HUES64 (cell line): Measurements from ENCODE around the gene FGD1.
"Not testable (repeated sequence)": the region's sequence is repeated elsewhere in the genome, so short reads cannot be mapped to it uniquely, and the experiment has no call there.

Source experiments
- H3K27ac ChIP-seq: 2 replicates; pipeline ENCODE4 v1.7.0; 2013; ENCODE audit warnings: low read depth, low read length, inconsistent platforms
- H3K27me3 ChIP-seq: 2 replicates; pipeline ENCODE4 v1.6.1; 2013; ENCODE audit warnings: mild to moderate bottlenecking, low read length; ENCODE audit not compliant: insufficient read depth
- H3K36me3 ChIP-seq: 2 replicates; pipeline ENCODE4 v1.6.1; 2013; ENCODE audit warnings: mild to moderate bottlenecking, low read length; ENCODE audit not compliant: insufficient read depth
- H3K4me1 ChIP-seq: 2 replicates; pipeline ENCODE4 v1.6.1; 2013; ENCODE audit warnings: mild to moderate bottlenecking, low read length, moderate library complexity; ENCODE audit not compliant: insufficient read depth
- H3K4me3 ChIP-seq: 2 replicates; pipeline ENCODE4 v1.5.1; 2013; ENCODE audit warnings: mild to moderate bottlenecking, low read length, moderate library complexity
- H3K9ac ChIP-seq: 2 replicates; pipeline ENCODE4 v1.6.1; 2013; ENCODE audit warnings: mild to moderate bottlenecking, low read depth, low read length
- H3K9me3 ChIP-seq: 2 replicates; pipeline ENCODE4 v1.6.1; 2013; ENCODE audit warnings: low read depth, low read length; ENCODE audit not compliant: insufficient read depth
- WGBS: fragments of 150-250, 120-280 bp; methylation state at CpG from one replicate; pipeline ENCODE4 v1.1.7; 2013; ENCODE audit warnings: missing lambda C conversion rate; 5-methylcytosine and 5-hydroxymethylcytosine counted together

The FGD1 gene

GRCh38 chrX:54494989-54495813 lies 833 bp downstream of the FGD1 start:
- Histone ChIP-seq H3K9me3 (no peaks in the 10 kb centered on the region), H3K36me3 (no peaks in the 10 kb centered on the region), H3K27ac (peak overlapping the region; percentile 74; the same call in 1 of the 2 replicates), H3K9ac (peak overlapping the region; percentile 76), H3K27me3 (no peaks in the 10 kb centered on the region), H3K4me1 (peaks cover 14% of the 10 kb centered on the region; the same call in 1 of the 2 replicates), H3K4me3 (peak overlapping the region; percentile 79)
- WGBS, result under 1% methylated on average over 86 of the region's 86 CpGs

- WGBS, result 58% methylated on average over 7 of the region's 10 CpGs
- H3K27me3 ChIP-seq, result no peaks in the 10 kb centered on the region
- peak overlapping the region; percentile 79 for H3K4me3 ChIP-seq
- H3K27ac ChIP-seq, result no peak overlapping the region
- no peaks in the 10 kb centered on the region; the same call in 1 of the 2 replicates for H3K36me3 ChIP-seq
- peak overlapping the region; percentile 76 for H3K9ac ChIP-seq
- H3K9me3 ChIP-seq, result no peaks in the 10 kb centered on the region
- H3K4me1 ChIP-seq, result peaks cover 14% of the 10 kb centered on the region; the same call in 1 of the 2 replicates
Measured at GRCh38 chrX:54494166-54494988, 1.7 kb downstream of the FGD1 start.

- Histone ChIP-seq H3K9ac (no peak overlapping the region), H3K9me3 (no peaks in the 10 kb centered on the region), H3K4me1 (peaks cover 14% of the 10 kb centered on the region; the same call in 1 of the 2 replicates), H3K27ac (no peak overlapping the region), H3K27me3 (no peaks in the 10 kb centered on the region), H3K36me3 (no peaks in the 10 kb centered on the region; the same call in 1 of the 2 replicates), H3K4me3 (no peak overlapping the region)
- WGBS, result 44% methylated on average over 5 of the region's 6 CpGs
Measured at GRCh38 chrX:54492340-54492739, 3.7 kb downstream of the FGD1 start.

GRCh38 chrX:54489819-54490218 lies 6.2 kb downstream of the FGD1 start:
- H3K9ac ChIP-seq, H3K4me1 ChIP-seq, H3K27me3 ChIP-seq, H3K27ac ChIP-seq, H3K36me3 ChIP-seq, H3K9me3 ChIP-seq, H3K4me3 ChIP-seq: not testable (repeated sequence)
- WGBS, result 95% methylated on average over 2 of the region's 5 CpGs

GRCh38 chrX:54484666-54485065 lies 11.4 kb downstream of the FGD1 start:
- no peaks in the 10 kb centered on the region for H3K9me3 ChIP-seq

GRCh38 chrX:54483946-54484345 lies 12.1 kb downstream of the FGD1 start:
- H3K9me3 ChIP-seq, result no peaks in the 10 kb centered on the region
- H3K4me1 ChIP-seq, result peaks cover 38% of the 10 kb centered on the region
- no peaks in the 10 kb centered on the region for H3K27me3 ChIP-seq
- H3K4me3 ChIP-seq, result no peak overlapping the region; the same call in 1 of the 2 replicates
- no peak overlapping the region; the same call in 1 of the 2 replicates for H3K27ac ChIP-seq
- no peak overlapping the region for H3K9ac ChIP-seq
- WGBS, result 62% methylated on average over 9 of the region's 9 CpGs
- no peaks in the 10 kb centered on the region for H3K36me3 ChIP-seq

More at GRCh38 chrX:54484666-54485065, 11.4 kb downstream of the FGD1 start:
- peaks cover 33% of the 10 kb centered on the region for H3K4me1 ChIP-seq
- no peaks in the 10 kb centered on the region for H3K27me3 ChIP-seq
- no peak overlapping the region for H3K27ac ChIP-seq
- H3K9ac ChIP-seq, result no peak overlapping the region
- H3K36me3 ChIP-seq, result no peaks in the 10 kb centered on the region; the same call in 1 of the 2 replicates
- no peak overlapping the region for H3K4me3 ChIP-seq
- 40% methylated on average over 3 of the region's 3 CpGs for WGBS

- Histone ChIP-seq H3K9me3 (no peaks in the 10 kb centered on the region), H3K27ac (peak overlapping the region; percentile 52; the same call in 1 of the 2 replicates), H3K9ac (no peak overlapping the region), H3K4me1 (peaks cover 44% of the 10 kb centered on the region), H3K36me3 (no peaks in the 10 kb centered on the region), H3K27me3 (no peaks in the 10 kb centered on the region), H3K4me3 (peak overlapping the region; percentile 20)
- 24% methylated on average over 16 of the region's 21 CpGs for WGBS
Measured at GRCh38 chrX:54482839-54483593, 13.0 kb downstream of the FGD1 start.

GRCh38 chrX:54479136-54480111 lies 16.6 kb downstream of the FGD1 start:
- peaks cover 38% of the 10 kb centered on the region for H3K4me1 ChIP-seq
- H3K36me3 ChIP-seq, result no peaks in the 10 kb centered on the region
- H3K4me3 ChIP-seq, result peak overlapping the region; percentile 26; the same call in 1 of the 2 replicates
- H3K9me3 ChIP-seq, result no peaks in the 10 kb centered on the region
- WGBS, result 25% methylated on average over 7 of the region's 9 CpGs
- no peaks in the 10 kb centered on the region for H3K27me3 ChIP-seq
- peak overlapping the region; percentile 80; the same call in 1 of the 2 replicates for H3K27ac ChIP-seq
- H3K9ac ChIP-seq, result no peak overlapping the region

- Histone ChIP-seq H3K4me3 (no peak overlapping the region), H3K9me3 (no peaks in the 10 kb centered on the region), H3K9ac (no peak overlapping the region), H3K4me1 (peaks cover 9% of the 10 kb centered on the region), H3K27ac (no peak overlapping the region), H3K36me3 (peaks cover 11% of the 10 kb centered on the region), H3K27me3 (no peaks in the 10 kb centered on the region)
- WGBS, result 94% methylated on average over 10 of the region's 10 CpGs
Measured at GRCh38 chrX:54473993-54474859, 21.8 kb downstream of the FGD1 start.
